ENCODE data around the gene CCNB3.

Gene CCNB3

DNA sequence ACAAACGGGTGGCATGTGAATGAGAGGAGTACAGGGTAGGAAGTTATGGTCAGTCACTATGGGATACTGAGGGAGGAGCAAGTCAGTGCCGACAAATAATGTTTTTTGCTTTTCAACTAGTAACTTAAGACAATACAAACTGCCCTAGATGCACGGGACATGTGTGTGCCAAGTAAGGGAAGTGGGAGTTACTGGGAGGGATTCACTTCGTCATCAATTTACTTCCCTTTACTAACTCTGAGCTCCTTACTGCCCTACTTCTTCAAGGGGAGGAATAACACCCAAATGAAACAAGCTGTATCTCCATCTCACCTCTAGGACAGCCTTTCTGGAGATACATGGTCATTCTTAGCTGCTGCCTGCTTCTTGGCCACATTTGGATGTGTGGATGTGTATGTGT, 168.4 kb downstream of the CCNB3 start:
- no peak for DNase-seq

DNA sequence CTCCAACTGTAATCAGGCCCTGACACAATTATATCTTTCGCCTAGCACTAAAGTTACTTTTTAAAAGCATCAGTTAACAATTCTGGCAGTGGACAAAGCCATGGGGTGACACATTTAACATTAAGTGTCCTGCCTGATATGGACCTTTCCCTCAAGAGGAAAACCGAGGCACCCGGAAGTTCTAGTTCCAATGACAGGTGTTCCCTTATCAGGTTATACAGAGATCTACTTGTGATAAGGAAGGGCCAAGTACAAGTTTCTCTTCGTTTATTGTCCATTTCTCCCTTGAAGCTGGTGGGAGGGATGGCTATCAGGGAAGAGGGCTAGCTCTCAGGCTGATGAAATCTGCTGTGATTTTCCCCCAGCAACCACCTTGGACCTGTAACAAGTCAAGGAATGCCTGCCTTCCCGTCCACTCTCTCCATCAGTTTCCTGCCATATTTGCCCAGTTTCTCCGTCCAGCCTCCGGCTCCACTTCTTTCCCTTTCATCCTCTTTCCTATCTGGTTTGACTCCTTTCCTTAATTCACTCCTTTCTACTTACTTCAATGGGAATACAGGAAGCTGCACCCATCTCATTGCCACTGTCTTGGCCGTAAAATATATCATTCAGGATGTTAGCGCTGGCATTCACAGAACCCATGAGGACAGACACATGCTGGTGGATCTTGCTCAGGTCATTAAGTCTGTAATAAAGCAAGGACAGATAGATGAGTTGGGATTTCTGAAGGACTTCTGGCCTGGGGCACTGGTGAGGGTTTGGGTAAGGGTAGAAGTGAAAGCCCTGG, 171.1 kb downstream of the CCNB3 start:
- DNase-seq: no peak

GRCh38 chrX:50381729-50382415, 177.3 kb downstream of the CCNB3 start:
- DNase-seq: no peak

GRCh38 chrX:50386520-50386919, 182.0 kb downstream of the CCNB3 start:
- no peak for DNase-seq

DNA sequence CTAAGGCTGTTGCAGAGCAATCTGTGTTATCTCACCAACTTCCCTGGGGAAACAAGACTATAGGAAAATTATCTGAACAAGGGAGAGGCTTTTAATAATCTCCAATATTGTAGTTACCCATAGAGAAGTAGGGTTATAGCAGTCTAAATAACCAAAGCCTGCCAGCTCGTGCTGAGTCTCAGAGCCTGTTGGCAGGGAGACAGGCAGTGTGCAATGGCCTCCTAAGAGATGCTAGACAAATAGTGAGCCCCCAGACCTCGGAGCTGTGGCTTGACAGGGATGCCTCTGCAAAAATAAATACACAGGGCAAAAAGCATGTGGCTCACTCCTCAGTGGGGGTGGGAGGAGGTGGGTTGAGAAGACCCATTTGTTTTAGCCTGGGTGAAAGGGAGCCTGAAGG, 189.3 kb downstream of the CCNB3 start:
- DNase-seq: no peak

Measured in NK-92 treated with Interleukin-12 subunit alpha and Interleukin-12 subunit beta, amount 100 ng/mL, for 24 hours (cell line).